ENCODE results near the gene MSI2. TPM values are rescaled to one million over a fixed set of nuclear protein-coding genes. Genes with fewer than 3 reads are reported as not detected.

MSI2 gene
- total RNA-seq, 1 donor from 2014 or later, result 44.6 TPM

DNA sequence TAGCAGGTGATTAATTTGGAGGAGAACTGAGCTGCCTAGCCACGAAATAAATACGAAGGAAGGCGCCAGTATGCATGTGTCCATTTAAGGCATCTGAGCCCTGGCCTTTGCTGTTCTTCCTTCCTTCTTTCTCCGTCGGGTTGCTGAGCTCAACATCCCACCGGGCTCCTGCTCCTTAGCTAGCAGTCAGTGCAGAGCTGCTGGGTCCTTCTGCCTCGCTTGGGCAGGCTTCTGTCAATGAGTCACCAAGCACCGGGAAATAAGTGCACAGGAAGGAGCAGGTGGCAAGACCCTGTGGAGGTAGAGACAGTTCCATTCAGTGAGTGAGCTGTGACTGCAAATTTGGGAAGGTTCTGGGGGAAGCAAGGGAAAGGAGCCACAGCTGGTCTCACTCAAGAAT is 368.1 kb downstream of the MSI2 start:
- no peak for DNase-seq

DNA sequence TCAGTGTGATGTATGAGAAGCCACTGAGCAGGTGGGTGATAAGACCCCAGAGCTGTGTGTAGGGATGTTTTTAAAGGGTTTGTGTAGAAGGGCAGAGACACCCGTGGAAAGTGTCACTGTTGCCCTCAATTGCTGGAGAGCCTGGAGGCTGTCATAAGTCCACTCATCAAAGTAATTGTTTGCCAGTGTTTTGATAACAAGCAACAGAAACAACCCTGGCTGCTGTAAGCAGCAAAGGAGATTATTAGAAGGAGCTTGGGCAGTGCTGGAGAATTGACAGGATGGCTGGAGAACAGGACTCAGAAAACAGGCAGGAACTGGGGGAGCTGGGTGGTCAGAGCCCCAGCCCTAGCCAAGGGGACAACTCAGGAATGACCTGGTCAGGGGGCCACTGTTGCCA is 369.2 kb downstream of the MSI2 start:
- DNase-seq, result no peak

DNA sequence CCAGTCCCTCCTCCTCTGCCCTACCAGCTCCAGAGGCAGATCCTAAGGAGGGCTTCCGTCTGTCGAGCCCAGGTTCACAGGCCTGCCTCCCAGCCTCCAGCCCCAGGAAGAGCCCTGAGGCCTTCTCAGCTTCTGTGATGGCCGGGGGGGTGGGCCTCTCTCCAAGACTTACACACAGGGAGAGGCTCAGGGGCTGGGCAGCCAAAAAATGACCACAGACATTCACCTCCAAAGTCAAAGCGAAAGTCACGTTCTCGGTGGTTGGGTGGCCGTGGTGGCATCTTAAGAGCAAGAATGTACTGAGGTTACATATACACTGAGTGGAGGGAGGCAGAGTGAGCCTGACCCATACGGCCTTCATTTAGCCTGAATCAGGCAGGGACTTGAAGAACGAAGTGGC is 369.6 kb downstream of the MSI2 start:
- no peak for DNase-seq

DNA sequence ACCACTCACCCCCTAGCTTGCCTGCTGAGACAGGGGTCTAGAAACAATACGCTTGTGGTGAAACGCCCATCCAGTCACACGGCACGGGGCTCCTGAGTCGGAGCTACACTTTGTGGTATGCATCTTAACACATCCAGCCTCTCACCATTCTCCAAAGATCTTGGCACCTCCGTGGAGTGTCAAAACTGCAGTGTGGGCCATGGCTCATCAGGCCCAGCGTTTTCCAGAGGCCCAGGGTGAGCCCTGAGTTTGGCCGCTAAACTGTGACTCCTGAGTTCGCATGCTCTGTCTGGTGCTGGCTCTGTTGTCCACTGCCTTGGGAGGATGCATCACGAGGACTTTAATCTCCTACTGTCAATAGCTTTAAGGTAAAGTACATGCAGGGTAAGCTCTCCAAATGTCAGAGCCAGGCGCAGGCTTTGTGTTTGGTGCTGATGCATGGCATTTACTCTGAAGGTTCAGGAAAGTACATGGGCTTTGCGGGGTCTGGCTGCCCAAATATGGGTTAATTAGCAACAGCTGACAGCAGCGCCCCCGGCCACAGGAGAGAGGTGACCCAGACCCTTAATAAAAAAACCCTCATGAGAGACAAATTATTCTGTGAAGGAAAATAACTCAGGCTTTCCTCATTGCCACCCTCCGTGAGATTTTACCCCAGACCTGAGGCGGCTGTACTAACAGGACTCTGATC is 370.3 kb downstream of the MSI2 start:
- no peak for DNase-seq

DNA sequence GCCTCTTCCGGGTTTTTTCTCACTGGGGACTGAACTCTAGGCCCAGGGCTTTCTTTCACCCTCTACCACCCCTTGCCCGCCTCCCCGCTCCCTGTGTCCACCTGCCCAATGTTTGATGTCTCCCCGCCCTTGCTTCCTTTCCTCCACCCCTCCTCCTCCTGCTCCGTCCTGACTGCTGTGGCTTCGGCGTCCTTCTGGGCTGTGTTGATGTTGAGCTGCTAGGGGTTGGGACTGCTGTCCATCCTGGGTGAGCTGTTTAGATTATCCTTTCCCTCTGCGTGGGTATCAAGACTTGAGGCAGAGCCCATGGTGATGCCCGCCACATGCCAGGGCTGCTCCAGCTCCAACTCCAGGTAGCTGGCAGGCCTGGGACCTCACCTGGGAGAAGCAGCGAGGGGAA is 371.3 kb downstream of the MSI2 start:
- DNase-seq, result no peak

DNA sequence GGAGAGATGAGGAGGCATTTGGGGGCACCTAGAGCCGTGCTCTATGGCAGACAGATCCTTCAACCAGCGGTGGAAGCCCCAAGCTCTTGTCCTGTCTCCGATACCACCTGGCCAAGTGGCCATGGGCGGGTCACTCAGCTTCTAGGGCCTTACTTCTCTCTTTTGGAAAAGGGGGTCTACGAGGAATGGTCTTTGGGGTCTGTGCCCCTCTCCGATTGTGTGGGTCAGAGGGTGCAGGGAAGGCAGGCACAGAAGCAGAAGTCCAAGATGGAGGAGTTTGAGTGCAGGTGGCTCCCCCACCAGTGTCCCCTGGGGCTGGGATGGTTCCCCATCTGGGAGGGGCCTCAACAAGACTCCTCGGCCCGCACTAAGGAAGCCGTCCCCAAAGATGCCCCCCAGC is 372.1 kb downstream of the MSI2 start:
- DNase-seq, result no peak

DNA sequence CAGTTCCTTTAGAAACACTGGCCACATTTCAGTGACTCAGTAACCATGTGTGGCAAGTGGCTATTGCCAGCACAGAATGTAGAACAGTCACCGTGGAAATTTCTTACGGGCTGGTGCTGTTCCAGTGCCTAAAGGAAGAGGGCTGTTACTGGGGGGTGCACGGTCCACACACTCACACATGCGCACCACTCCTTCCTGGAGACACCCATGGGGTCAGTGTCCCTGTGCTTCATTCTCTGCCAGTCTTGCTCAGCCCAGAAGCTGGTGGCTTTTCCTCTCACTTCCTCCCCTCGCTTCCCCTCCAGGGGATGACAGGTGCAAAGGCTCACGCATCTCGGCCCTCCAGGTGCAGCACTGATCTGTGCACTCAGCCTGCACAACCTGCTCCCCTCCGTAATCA is 373.1 kb downstream of the MSI2 start:
- DNase-seq, result no peak

DNA sequence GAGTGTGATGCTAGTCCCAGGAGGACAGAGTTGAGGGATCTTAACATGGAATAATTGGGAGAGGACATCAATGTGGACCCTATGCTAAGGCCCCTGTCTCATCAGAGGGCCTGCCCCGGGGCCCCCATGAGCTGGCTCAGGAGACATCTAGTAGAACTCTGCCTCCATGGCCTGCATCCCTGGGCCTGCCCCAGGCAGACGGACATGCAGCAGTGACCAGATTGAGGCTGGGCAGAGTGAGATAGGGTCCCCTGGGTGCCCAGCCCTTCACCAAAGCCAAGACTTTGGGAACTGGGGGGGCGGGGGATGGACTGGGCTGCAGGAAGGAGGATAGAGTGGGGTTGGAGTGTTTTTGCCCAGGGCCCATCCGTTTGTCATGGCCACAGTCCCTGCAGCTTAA is 373.6 kb downstream of the MSI2 start:
- no peak for DNase-seq

DNA sequence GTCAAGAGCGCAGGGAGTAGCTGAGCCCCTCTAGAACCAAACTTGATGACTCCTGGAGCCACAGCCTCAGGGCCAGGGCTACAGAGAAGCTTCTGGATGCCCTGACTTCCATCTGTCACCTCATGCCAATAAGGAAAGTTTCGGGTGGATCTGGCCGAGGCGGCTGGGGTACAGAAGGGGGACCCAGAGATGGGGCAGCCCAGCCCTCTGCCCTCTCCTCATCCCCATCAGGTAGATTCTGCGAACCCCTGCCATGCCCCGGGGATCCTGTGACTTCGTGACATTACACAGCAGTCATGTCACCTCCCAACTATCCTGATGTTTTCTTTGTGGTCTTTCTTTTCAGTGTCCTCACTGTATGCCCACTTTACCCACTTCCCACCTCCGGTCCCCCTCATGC is 374.4 kb downstream of the MSI2 start:
- DNase-seq, result no peak

DNA sequence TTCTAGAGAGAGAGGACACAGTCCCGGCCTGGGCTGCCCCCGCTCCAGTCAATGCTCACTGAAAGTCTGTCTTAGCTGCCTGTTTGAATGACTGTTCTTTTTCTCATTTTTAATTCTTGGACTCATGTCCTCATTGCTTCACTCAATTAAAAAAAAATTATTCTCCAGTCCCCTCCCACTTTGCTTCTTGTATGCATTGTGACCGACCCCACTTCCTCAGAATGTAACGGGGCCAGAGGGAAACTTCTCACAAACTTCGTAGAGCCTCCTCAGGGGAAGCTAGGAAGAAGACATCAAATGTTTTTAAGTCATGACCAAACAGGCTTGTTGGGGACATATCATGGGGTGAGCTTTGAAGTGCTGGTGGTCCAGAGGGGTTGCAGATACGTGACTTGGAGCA is 375.5 kb downstream of the MSI2 start:
- no peak for DNase-seq

DNA sequence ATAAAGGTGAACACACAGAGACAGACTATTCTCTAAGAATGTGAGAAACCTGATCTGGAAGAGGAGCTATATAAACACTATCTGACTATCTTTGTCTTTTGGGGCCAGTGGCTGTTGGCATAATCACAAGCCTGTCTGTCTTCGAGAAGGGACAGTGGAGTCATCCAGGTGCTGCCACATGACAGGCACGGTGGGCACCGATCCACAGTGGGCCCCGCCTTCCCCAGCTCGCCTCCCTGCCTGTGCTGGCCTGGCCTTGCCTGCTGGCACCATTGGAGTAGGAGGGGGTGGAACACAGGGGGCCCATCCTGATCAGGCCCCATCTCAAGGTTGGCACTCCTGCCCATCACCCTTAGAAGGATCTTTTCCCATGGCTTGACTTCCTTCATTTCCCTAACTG is 376.0 kb downstream of the MSI2 start:
- no peak for DNase-seq

DNA sequence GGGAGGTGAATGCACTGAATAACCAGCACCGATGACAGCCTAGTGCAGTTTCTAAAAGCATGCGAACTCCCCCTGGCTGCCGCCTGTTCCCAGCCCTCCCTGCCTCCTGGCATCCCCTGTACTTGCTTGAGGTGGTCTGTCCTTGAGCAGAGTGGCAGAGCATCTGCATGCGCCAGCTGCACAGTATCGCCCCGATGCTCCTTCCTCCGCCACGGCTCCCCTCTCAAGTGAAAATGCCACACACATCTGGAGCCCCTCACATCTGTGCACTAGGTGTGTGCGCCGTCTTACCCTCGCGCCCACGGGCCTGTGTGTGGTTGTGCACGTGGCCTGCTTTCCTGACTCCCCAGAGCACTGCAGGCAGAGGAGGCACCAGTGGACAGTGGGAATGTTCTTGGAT is 376.9 kb downstream of the MSI2 start:
- DNase-seq, result no peak

DNA sequence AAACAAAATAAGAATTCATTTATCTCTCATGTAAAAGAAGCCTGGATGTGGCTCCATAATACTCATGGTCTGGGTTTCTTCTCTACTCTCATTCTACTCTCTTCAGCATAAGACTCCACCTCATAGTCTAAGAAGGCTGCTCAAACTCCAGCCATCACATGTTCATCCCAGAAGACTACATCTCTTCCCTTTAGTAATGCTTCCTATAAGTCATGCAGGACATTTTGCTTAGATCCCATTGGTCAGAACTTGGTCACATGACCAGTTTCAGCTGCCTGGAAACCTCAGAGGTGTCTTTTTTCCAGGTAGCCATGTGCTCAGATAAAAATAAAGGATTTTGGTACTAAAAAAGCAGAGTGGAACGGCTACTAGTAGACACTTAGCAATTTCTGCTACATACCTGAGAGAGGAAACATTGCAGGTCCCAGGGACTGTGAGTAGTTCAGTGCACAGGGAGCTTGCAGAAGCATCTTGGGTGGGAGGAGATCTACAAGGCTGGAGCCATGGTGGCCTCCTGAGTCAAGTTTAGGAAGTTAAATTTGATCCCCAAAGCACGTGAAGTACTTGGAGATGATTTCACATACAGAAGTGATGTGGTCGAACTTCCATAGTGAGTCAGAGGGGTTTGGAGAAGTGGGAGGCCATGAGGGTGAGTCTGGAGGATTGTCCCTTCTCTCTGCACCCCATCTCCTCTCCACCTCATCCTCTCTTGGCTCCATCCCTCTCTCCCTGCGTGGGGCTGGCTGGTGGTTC is 378.6 kb downstream of the MSI2 start:
- DNase-seq, result no peak

DNA sequence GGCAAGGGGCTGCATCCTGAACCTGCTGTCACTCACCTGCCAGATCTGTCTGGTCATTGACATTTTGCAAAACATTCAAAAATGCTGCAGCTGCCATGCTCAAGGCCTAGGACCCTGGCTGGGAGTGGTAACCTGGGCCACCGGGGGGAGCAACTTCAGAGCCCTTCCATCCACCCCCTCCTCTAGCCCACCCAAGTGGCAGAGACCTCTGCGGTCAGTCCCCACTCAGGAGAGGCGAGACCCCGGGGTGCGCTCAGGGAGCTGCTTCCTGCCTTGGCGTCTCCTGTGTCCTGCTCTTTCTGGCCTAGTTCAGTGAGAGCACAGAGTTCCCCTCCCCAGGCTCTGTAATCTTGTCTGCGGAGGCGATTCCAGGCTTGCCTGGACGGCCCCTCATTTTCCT is 380.0 kb downstream of the MSI2 start:
- DNase-seq, result no peak

DNA sequence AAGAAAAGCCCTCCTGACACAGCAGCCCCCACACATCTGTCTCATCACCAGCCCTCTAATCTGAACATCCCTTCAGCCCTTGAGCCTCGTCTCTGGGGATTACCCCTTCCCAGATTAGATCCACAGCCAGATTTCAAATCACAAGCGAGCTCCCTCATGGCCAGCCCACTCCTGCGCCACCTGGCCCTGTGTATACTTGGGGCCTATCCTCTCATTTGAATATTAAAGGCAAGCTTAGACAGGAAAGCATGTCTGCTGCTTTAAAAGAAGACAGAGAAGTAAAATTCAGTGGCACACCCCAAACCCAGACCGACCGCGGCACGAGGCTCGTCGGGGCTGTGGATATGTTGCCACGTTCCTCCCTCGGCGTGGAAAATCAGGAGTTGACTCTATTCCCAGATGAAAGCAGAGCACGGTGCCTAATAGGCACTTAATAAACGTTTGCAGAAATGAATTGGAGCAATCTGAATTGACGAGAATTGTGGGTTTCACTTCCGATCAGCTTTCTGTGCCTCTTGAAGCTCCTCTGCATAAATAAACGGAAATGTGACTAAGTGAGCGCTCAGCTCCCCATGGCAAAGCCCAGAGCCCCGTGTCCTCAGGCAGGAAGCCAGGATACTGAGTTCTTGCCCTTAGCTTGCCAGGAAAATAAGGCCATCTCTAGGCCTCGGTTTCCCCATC is 380.8 kb downstream of the MSI2 start:
- no peak for DNase-seq

DNA sequence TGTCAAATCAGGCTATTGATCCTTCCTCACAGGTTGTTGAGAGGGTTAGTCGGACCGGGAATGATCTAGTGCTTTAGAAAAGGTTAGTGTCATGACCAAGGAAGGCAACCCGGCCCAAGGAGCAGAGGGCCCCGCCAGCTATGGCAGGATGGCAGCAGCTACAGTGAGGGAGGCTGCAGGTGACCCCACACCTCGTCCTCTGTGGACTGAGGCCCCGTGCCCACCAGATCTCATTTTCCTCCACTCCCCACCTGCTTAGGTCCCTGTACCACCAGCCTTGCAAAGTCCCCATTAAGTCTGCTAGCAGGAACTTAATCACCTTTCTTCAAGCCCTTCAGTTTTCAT is 381.3 kb downstream of the MSI2 start:
- no peak for DNase-seq

DNA sequence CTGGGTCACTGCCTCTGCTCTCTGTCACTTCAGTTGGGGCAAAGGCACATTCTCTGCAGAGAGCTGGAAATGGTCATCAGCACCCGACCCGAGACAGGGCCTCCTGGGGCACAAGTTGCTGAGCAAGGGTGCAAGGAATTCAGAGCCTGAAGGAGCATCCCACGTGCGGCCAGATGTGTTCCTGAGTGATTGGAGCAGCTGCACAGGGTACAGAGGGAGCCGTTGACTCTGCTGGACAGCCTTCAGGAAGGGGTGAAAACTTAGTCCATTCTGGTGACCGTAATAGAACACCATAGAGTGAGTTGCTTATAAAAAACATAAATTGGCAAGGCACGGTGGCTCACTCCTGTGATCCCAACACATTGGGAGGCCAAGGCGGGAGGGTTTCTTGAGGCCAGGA is 382.0 kb downstream of the MSI2 start:
- DNase-seq, result no peak

DNA sequence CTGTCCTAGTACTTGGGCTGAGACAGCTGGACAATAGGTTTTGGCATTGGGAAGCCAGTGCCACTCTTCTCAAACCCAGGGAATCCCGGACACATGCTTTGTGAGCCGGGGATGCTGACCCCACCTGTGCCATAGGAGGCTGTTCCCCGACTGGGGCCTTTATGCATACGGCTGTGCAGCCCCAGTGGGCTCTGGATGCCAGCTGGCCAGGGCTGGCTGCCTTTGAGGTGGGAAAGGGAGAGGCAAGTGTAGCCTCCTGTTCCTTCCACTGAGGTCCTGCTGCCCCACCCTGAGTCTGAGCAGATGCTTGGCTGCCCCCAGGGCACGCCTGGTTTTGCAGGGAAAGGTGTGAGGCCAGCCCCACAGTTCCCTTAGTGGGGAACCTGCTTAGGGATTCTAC is 383.1 kb downstream of the MSI2 start:
- no peak for DNase-seq

DNA sequence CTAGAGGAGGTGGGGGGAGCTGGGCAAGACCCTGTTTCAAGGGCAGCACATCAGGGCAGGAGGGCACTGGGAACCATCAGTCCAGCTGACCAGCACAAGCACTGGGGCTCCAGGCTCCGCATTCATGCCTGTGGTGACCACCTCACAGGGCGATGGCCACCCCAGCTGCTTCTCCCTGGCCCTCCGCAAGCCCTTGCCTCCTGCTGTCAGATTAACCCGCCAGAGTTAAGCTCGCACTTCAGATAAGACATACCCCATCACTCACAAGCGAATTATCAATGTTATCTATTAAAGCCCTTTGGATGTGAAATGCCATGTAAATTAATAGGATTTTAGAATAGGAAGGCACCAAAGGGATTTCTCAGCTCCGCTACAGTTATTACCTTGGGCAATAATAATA is 383.8 kb downstream of the MSI2 start:
- DNase-seq, result no peak

DNA sequence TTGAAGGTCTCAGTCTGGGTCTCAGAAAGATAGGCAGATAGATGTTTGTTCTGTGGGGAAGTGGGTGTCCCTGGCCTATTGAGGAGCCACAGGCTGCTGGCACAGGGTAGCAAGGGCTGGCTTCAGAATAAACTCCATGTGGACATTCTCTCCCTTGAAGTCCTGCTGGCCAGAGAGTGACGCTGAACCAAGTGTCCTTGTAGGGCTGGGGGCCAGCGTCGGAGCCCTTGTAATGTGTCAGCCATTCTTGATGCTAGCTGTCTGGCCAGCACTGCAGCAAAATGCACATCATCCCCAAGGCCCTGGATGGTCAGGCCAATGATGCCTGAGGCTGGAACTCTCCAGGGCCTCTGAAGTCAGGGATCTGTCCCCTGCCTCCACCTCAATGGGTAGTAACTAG is 385.4 kb downstream of the MSI2 start:
- no peak for DNase-seq

DNA sequence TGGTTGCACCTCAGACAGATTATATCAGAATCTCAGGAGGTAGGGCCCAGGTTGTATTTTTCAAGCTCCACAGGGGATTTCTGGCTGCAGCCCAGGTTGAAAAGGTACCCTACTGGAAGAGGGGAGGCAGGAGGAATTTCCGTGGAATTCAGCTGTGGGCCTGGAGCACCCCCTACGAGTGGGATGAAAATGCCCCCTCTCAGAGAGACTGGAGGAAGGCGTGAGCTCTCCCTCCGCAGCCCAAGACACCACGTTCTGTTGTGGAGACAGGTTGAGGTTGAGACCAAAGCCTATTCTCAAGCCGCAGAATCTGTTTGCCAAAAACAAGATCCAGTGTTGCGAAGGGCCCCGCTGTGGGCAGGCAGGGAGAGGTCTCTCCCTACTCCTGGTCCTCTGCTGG is 386.7 kb downstream of the MSI2 start:
- no peak for DNase-seq

DNA sequence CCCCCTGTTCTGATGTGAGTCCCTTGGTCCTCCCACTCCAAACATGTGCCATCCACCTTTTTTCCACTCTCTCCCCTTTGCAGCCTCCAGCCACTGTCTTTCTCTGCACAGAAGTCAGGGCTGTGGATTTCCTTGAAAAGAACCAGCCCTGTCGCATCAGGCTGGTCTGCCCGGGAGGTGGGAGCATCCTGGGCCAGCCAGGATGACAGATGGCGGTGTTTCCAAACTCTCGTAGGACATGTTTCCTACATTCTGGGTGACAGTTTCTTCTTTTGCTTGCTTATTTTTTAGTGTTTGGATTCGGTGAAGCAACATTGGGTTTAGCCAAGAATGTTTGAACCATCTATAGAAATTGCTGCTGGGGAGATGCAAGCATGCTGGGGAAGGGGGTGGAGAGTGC is 388.0 kb downstream of the MSI2 start:
- no peak for DNase-seq

DNA sequence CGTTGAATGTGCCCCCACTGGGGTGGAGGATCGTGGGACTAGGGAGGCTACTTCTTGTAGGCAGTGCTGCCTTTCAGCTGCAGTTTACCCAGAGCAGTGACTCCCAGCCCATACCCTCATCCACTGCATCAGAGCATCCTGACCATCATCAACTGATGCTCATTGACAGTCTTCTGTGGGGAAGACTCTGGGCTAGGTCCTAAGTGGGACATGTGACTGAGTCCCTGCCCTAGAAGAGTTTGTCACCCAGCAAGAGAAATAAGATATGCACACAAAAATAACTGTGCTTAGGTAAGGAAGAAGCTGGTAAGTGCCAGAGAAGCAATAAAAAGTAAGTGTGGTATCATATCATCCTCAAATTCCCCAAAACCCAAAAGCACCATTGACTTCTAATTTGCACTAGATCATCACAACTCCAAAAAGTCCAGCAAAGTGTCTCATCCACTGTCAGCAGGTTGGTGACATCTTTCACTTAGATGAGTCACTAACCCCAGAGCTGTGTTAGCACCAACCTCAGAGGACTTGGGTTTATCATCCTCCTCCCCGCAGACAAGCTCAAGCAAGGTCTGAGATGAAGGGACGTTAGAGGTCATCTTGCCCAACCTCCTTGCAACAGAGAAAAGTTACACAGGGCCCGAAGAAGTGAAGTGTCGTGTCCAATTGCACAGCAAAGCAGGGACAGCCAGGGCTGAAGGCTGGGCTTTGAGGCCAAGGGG is 389.8 kb downstream of the MSI2 start:
- DNase-seq, result no peak
